DMS53 treated with DMSO at 0.1 percent for 48 hours (cell line): ENCODE data around the gene CNRIP1.
"Not testable (repeated sequence)": the region's sequence is repeated elsewhere in the genome, so short reads cannot be mapped to it uniquely, and the experiment has no call there.

Experiments
- DNase-seq: peaks from one replicate; lab custom pipeline; 2025; ENCODE audit not compliant: unreplicated experiment; lab: John Stamatoyannopoulos, UW

CNRIP1 gene

DNA sequence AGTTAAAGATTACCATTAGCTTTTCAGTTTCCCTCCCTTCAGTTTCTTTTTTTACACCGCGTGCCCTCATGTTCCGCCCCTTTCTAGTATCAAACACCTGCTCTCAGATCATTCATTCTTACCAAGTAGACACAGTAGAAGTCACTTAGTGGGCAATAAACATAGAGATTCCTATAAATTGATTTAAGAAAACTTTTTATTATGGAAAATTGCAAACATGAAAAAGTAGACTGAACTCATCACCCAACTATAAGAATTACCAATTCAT, 21.2 kb upstream of the CNRIP1 start:
- DNase-seq, result no peak

DNA sequence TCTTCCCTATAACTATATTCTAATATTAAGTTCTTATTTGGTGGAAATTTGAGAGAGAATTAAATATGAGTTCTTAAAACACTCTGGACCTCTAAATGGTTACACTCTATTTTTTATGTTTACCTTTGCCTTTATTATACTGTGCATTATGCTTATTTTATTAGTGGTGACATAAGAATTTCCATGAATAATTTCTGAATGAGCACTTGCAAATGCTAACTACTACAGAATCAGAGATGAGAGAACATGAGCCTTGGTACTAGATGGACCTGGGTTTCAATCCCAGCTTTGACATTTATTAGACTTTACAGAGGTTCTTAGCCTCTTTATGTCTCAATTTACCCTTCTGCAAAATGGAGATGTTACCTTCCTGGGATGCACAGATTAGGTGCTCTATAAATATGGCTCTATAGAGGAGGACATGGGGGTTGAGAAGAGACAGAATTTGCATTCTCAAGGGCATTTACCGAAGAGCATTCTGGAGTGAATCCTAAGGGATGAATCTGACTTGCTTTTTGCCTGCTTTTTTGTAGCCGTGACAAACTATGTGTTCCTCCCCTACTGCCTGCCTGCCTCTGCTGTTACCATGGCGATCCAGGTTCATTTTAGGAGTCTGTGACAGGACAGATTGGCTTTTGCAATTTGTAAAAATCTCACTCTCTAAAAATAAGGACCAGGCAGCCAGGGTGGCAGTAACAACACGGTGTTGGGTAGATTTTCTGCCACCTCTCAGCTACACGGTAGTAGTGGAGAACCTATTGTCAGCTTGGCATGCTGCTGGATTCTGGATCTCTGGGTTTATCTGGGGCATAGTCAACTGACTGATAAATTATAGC, 20.7 kb upstream of the CNRIP1 start:
- DNase-seq, result no peak

DNA sequence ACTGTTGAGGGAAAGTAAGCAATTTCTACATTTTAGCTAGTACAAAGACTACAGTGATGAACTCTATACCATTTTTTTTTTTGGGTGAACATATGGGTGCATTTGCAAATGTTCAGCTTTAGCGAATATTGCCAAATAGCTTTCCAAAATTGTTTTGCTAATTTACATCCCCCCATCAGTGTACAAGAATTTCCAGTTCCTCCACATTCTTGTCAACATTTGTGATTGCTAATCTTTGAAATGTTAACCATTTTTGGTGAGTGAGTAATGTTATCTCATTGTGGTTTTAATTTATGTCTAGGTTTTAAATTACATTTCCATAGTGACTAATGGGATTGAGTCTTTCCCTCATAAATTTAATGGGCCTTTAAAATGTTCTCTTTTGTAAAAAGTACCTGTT, 16.4 kb upstream of the CNRIP1 start:
- no peak for DNase-seq

DNA sequence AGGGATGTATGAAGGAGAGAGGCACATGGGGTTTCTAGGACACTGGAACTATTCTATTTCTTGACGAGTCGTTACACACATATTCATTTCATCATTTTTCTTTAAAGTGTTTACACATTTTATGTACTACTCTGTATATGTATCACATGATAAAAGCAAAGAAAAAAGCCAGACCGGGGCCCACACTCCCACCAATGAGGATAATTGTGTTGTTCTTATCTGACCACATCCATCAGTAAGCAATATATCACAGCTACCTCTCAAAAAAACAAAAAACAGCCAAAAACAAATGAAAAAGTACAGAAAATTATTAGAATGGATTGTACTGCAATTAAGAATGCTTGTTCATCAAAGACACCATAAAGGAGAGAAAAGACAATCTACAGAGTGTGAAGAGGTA, 14.2 kb upstream of the CNRIP1 start:
- no peak for DNase-seq

- no peak for DNase-seq
These were observed 13.3 kb upstream of the CNRIP1 start for GRCh38 chr2:68333009-68333408.

GRCh38 chr2:68330691-68331090, 10.9 kb upstream of the CNRIP1 start:
- DNase-seq, result no peak

GRCh38 chr2:68328901-68329300, 9.2 kb upstream of the CNRIP1 start:
- DNase-seq, result no peak

DNA sequence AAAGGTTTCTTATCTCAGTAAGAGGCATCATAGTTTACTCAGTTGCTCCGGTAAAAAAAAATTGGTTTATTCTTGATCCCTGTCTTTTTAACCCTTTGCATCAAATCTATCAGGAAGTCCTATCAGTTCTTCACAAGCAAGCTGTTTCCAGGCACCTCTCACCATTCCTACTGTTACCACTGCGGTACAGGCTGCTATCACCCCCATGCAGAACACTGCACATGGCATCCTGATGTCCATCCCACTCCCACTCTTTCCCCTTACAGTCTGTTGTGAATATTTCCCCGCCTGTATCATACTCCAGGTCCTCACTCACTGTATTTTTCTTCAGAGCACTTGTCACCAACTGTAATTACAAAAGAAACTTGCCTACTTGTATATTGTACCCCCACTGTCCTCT, 5.3 kb upstream of the CNRIP1 start:
- DNase-seq, result no peak

DNA sequence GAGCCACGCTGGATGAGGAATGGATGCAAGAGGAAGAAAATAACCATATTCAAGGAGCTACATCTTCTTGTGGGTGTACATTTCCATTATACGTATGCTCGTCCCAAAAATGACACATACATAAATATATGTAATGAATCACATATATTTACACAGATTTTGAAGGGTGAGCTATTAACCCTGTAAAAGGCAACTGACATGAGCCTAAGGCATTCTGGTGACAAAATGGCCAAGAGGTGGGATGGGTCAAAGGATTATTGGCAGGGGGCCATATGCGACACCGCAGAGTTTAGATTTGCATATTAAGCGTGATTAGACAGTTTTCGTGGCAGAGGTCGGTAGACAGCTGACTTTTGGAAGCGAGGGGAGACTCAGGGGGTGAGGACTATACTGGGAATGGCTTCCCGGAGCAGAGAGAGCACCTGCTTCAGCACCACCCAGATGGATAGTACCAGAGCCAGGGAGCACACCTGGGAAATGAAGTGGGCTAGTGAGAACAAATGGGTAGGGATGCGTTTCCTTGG, 431 bp upstream of the CNRIP1 start:
- DNase-seq, result peak; percentile 37

- no peak for DNase-seq
These were observed 793 bp downstream of the CNRIP1 start for GRCh38 chr2:68318914-68319397.

DNA sequence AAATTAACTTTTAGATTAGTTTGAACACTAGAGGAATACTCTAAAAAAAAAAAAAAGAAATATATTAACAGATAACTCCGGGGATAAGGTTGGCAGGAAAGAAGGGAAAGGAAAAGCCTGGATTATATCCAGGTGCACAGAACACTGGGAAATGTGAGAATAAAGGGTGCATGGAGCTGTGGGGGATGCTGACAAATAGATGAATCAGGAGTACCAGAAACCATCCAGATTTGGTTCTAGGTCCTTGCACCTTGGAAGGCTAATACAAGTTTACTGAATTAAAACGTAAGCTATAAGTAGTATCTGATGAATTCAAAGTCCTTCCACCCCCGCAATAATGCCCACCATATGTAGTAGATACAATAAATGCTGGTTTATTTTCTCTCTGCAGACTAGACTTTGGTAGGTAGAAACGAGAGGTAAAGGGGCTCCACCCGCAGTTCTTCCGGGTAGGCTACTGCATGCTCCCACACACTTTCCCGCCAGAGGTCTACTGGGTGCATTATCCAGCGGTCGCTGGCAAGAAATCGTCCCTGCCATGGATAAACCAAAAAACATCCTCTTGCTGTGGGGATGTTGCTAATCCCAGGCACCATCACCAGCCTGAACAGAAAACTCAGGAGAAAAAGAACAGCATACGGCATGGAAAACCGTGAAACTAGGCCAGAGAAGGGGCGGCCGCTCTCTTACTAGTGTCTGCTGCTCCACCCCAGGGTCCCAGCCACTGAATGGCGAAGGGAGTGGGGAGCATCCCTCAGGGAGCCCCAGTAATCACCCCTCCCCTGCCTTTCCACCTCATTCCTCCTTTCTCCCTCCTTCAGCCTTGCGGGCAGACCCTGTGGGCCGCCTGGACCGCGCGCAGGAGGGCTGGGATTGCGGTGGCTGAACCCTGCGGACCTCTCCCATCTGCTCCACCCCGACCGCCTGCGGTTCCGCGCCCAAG, 1.5 kb downstream of the CNRIP1 start:
- no peak for DNase-seq

- DNase-seq, result no peak
These were observed 3.6 kb downstream of the CNRIP1 start for GRCh38 chr2:68316111-68316510.

DNA sequence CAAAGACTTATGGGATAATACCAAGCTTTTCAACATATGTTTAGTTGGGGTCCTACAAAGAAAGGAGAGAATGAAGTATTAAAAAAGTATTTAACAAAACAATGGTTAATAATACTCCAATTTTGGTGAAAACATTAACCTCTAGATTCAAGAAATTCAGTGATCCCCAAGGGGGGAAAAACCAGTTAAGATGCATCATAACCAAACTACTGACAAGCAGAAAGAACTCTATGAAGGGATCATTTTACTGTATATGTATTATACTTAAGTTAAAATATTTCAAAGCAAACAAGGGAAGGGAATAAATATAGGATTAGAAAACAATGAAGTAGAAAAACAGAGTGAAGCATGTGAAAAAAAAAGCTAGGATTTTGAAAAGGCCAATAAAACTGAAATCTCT, 8.7 kb downstream of the CNRIP1 start:
- no peak for DNase-seq

GRCh38 chr2:68309426-68309825, 10.3 kb downstream of the CNRIP1 start:
- DNase-seq, result no peak

DNA sequence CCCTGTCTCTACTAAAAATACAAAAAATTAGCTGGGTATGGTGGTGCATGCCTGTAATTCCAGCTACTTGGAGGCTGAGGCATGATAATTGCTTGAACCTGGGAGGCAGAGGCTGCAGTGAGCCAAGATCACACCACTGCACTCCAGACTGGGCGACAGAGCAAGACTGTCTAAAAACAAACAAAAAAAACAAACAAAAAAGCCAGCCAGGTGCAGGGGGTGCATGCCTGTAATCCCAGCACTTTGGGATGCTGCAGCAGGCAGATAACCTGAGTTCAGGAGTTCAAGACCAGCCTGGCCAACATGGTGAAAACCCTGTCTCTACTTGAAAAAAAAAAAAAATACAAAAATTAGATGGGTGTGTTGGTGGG, 15.9 kb downstream of the CNRIP1 start:
- DNase-seq, result not testable (repeated sequence)

- DNase-seq, result no peak
These were observed 16.5 kb downstream of the CNRIP1 start for GRCh38 chr2:68303033-68303901.

GRCh38 chr2:68302281-68302875, 17.4 kb downstream of the CNRIP1 start:
- DNase-seq, result no peak

DNA sequence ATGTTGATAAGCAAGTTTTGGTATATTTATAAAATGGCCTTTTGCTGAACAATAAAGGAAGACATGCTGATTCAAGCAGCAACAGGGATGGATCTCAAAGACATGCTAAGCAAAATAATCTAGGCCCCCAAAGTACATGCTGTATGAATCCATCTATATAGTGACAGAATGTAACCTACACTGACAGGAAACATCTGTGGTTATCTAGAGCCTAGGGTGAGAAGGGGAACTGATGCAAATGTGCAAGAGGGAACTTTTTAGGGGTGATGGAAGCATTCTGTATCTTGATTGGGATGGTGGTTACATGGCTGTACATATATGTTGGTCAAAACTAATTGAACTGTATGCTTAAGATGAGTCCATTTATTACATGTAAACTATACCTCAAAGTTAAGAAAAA, 24.2 kb downstream of the CNRIP1 start:
- no peak for DNase-seq

GRCh38 chr2:68294913-68295312, 24.8 kb downstream of the CNRIP1 start:
- no peak for DNase-seq

DNA sequence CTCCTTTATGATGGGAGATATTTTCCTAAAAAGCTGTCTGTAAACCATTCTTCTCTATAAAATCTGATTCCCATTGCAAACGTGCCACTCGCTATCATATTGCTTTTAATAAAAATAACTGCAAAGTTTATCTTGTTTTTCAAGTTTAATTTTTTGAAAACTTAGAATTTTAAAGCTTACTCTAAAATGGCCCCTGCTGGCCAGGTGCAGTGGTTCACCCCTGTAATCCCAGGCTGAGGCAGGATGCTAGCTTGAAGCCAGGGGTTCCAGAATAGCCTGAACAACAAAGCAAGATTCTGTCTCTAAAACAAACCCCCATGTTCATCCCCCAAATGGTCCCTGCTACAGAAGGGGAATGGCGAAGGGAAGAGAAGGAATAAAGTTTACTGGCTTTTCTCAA, 25.6 kb downstream of the CNRIP1 start:
- DNase-seq, result no peak

- no peak for DNase-seq
These were observed 26.0 kb downstream of the CNRIP1 start for GRCh38 chr2:68293755-68294154.
